ENCODE data around the gene REEP1. TPM values are rescaled to one million over a fixed set of nuclear protein-coding genes. Genes with fewer than 3 reads are reported as not detected.

The REEP1 gene
- total and polyA plus RNA-seq, 2 of the 8 experiments (the other 6 are each of a cell fraction or from before 2014, with no cell fraction given): 0.74 to 1.5 TPM

DNA sequence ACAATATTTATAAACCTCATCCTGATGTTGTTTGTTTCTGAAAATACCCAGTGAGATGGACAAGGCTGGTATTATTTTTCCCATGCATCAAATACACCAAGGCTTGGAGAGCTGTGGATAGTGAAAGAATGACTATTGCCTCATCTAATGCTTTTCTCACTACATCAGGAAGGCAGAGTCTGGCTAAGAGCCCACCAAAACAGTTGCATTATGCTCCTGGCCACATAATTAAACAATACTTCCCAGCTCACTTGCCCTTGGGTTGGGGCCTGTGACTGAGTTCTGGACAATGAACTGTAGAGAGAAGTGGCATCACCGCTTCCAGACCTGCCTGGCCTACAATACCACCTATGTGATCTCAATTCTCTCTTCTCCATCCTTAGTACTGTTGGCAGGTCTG, 46.4 kb upstream of the REEP1 start:
- no peaks in the 10 kb centered on the region for H3K9me3 ChIP-seq (ENCODE audit: insufficient read depth in 2 of 2, low read depth in 1 of 2, low read length in 1 of 2)
- no peak overlapping the region for H2BK5ac ChIP-seq (ENCODE audit: low read depth, low read length)
- no peak overlapping the region for H3K4me2 ChIP-seq (ENCODE audit: insufficient read depth in 1 of 2, low read depth in 2 of 2, low read length in 2 of 2)
- DNase-seq (ENCODE audit: low read depth in 1 of 2, low spot score in 2 of 2): no peak
- no peaks in the 10 kb centered on the region for H3K27me3 ChIP-seq (replicated peaks in 1 of 4; ENCODE audit: control insufficient read depth in 3 of 4, extremely low read depth in 1 of 4, insufficient read depth in 3 of 4, low read length in 3 of 4)
- no peak for TF ChIP-seq CEBPB (IDR thresholded peaks at IDR 0.05; ENCODE audit: low read depth, low read length)
- TF ChIP-seq, protein P1, sequence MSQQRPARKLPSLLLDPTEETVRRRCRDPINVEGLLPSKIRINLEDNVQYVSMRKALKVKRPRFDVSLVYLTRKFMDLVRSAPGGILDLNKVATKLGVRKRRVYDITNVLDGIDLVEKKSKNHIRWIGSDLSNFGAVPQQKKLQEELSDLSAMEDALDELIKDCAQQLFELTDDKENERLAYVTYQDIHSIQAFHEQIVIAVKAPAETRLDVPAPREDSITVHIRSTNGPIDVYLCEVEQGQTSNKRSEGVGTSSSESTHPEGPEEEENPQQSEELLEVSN (IDR thresholded peaks at IDR 0.05): no peak
- TF ChIP-seq JUND (IDR thresholded peaks at IDR 0.05; ENCODE audit: low read length): no peak
- TF ChIP-seq SRF (IDR thresholded peaks at IDR 0.05; ENCODE audit: low read depth, low read length): no peak
- no peak for TF ChIP-seq SP2 (IDR thresholded peaks at IDR 0.05; ENCODE audit: low read length)
- TF ChIP-seq SP4 (IDR thresholded peaks at IDR 0.05; ENCODE audit: low read length): no peak
- TF ChIP-seq, protein P2, sequence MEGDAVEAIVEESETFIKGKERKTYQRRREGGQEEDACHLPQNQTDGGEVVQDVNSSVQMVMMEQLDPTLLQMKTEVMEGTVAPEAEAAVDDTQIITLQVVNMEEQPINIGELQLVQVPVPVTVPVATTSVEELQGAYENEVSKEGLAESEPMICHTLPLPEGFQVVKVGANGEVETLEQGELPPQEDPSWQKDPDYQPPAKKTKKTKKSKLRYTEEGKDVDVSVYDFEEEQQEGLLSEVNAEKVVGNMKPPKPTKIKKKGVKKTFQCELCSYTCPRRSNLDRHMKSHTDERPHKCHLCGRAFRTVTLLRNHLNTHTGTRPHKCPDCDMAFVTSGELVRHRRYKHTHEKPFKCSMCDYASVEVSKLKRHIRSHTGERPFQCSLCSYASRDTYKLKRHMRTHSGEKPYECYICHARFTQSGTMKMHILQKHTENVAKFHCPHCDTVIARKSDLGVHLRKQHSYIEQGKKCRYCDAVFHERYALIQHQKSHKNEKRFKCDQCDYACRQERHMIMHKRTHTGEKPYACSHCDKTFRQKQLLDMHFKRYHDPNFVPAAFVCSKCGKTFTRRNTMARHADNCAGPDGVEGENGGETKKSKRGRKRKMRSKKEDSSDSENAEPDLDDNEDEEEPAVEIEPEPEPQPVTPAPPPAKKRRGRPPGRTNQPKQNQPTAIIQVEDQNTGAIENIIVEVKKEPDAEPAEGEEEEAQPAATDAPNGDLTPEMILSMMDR (IDR thresholded peaks at IDR 0.05; ENCODE audit: control extremely low read depth in 1 of 3, insufficient read depth in 1 of 3, low read depth in 1 of 3, low read length in 3 of 3): no peak
- TF ChIP-seq SP1 (IDR thresholded peaks at IDR 0.05; ENCODE audit: low read depth, low read length): no peak
- no peaks in the 10 kb centered on the region for H3K36me3 ChIP-seq (ENCODE audit: control insufficient read depth in 2 of 4, insufficient read depth in 4 of 4, low read length in 3 of 4)
- H2BK12ac ChIP-seq (ENCODE audit: low read depth, low read length): no peak overlapping the region
- H4K91ac ChIP-seq (replicated peaks; ENCODE audit: insufficient read length, low read length): no peak overlapping the region
- no peak overlapping the region for H3K56ac ChIP-seq (replicated peaks; ENCODE audit: insufficient read length, low read depth, low read length)
- H3K4ac ChIP-seq (replicated peaks; ENCODE audit: insufficient read length, low read depth, low read length): no peak overlapping the region
- WGBS, 2 experiments (ENCODE audit: extremely low coverage in 1 of 2, insufficient coverage in 1 of 2, insufficient read length in 1 of 2, insufficient replicate concordance in 2 of 2, low coverage in 1 of 2, low lambda C conversion rate in 2 of 2, missing lambda C conversion rate in 1 of 2): 82% methylated on average over 1 of the region's 1 CpG; no CpG with 5 or more reads in 1 of the 2 experiments
- H2AFZ ChIP-seq (ENCODE audit: low read length): no peak overlapping the region
- H3K4me3 ChIP-seq (ENCODE audit: extremely low read depth in 1 of 4, insufficient read depth in 2 of 4, low read depth in 3 of 4, low read length in 4 of 4): no peak overlapping the region
- H2BK20ac ChIP-seq (ENCODE audit: low read length): no peak overlapping the region
- no peaks in the 10 kb centered on the region for H3K4me1 ChIP-seq (replicated peaks in 1 of 4; ENCODE audit: control insufficient read depth in 3 of 4, insufficient read depth in 4 of 4, low read length in 3 of 4)
- no peak overlapping the region for H2BK120ac ChIP-seq (replicated peaks; ENCODE audit: low read depth, low read length)
- H2BK15ac ChIP-seq (ENCODE audit: low read length): no peak overlapping the region
- POLR2A ChIA-PET (ENCODE audit: partially characterized antibody): no interaction called here
- no peak overlapping the region for H3K18ac ChIP-seq (ENCODE audit: extremely low read depth, low read length)
- no peaks in the 10 kb centered on the region for H3K79me2 ChIP-seq (ENCODE audit: control insufficient read depth in 1 of 2, insufficient read depth in 2 of 2, low read length in 2 of 2)
- CTCF ChIA-PET (ENCODE audit: partially characterized antibody): interaction anchor here (0.8 to 1.0 kb wide), 2 partner anchors 15 to 230 kb away, joined by 3 to 4 read pairs; no protein-coding TSS in a partner anchor
- FAIRE-seq: no peak
- H2AK5ac ChIP-seq (ENCODE audit: low read depth, low read length): no peak overlapping the region
- no peak overlapping the region for H3K9ac ChIP-seq (replicated peaks in 1 of 4; ENCODE audit: extremely low read depth in 1 of 4, low read depth in 3 of 4, low read length in 3 of 4)
- H3K79me1 ChIP-seq (ENCODE audit: low read depth, low read length): no peaks in the 10 kb centered on the region
- no peak overlapping the region for H4K5ac ChIP-seq (ENCODE audit: insufficient read length, low read depth, low read length)
- H3K14ac ChIP-seq (ENCODE audit: insufficient read length): no peak overlapping the region
- H3K27ac ChIP-seq (ENCODE audit: low read depth, low read length): no peak overlapping the region
- no peak overlapping the region for H3K23ac ChIP-seq (ENCODE audit: insufficient read length)
- H4K20me1 ChIP-seq (replicated peaks in 1 of 2; ENCODE audit: control insufficient read depth in 1 of 2, insufficient read depth in 2 of 2, low read length in 2 of 2): no peaks in the 10 kb centered on the region
- H3K23me2 ChIP-seq (ENCODE audit: low read depth, low read length): no peaks in the 10 kb centered on the region; the same call in 1 of the 2 replicates
- H4K8ac ChIP-seq (ENCODE audit: extremely low read depth, insufficient read depth, low read length): no peak overlapping the region

Measured in H1 (cell line).